ENCODE measurements around the gene FBF1. TPM values are rescaled to one million over a fixed set of nuclear protein-coding genes. Genes with fewer than 3 reads are reported as not detected.

Gene FBF1
- total RNA-seq, 1 experiment from 2014 or later = 13.5 TPM

Other genes starting within 250 kb of the FBF1 start
- gene ITGB4, start 219.6 kb downstream of the FBF1 start, total RNA-seq (2014; rRNA removed; shearing (Covaris generic)) = 4.3 and 8.8 TPM in 2 replicates
- gene GALK1, start 175.8 kb downstream of the FBF1 start, total RNA-seq (2014; rRNA removed; shearing (Covaris generic)) = 29.0 and 31.5 TPM in 2 replicates
- gene UNK, start 156.2 kb downstream of the FBF1 start, total RNA-seq (2014; rRNA removed; shearing (Covaris generic)) = 40.6 and 51.4 TPM in 2 replicates
- 1.4 and 3.2 TPM in 2 replicates for gene UNC13D, start 96.6 kb downstream of the FBF1 start, total RNA-seq (2014; rRNA removed; shearing (Covaris generic))
- 36.3 and 38.3 TPM in 2 replicates for gene WBP2, start 85.7 kb downstream of the FBF1 start, total RNA-seq (2014; rRNA removed; shearing (Covaris generic))
- 8.1 and 9.9 TPM in 2 replicates for gene TRIM47, start 62.5 kb downstream of the FBF1 start, total RNA-seq (2014; rRNA removed; shearing (Covaris generic))
- gene TRIM65, start 44.1 kb downstream of the FBF1 start, total RNA-seq (2014; rRNA removed; shearing (Covaris generic)) = 7.4 and 7.9 TPM in 2 replicates
- 43.6 and 47.1 TPM in 2 replicates for gene MRPL38, start 36.2 kb downstream of the FBF1 start, total RNA-seq (2014; rRNA removed; shearing (Covaris generic))
- 34.8 and 36.4 TPM in 2 replicates for gene ACOX1, start 38.1 kb upstream of the FBF1 start, total RNA-seq (2014; rRNA removed; shearing (Covaris generic))
- gene TEN1, start 38.2 kb upstream of the FBF1 start, total RNA-seq (2014; rRNA removed; shearing (Covaris generic)) = 11.8 and 17.7 TPM in 2 replicates
- 2.7 and 3.1 TPM in 2 replicates for gene CDK3, start 59.8 kb upstream of the FBF1 start, total RNA-seq (2014; rRNA removed; shearing (Covaris generic))
- 0.63 and 1.1 TPM in 2 replicates for gene EVPL, start 86.3 kb upstream of the FBF1 start, total RNA-seq (2014; rRNA removed; shearing (Covaris generic))
- gene SRP68, start 131.5 kb upstream of the FBF1 start, total RNA-seq (2014; rRNA removed; shearing (Covaris generic)) = 58.7 and 60.0 TPM in 2 replicates
- 0.06 TPM in 1 of 2 replicates, not detected in the other for gene GALR2, start 133.7 kb upstream of the FBF1 start, total RNA-seq (2014; rRNA removed; shearing (Covaris generic))
- gene ZACN, start 138.1 kb upstream of the FBF1 start, total RNA-seq (2014; rRNA removed; shearing (Covaris generic)) = 0.14 and 0.25 TPM in 2 replicates
- gene EXOC7, start 162.7 kb upstream of the FBF1 start, total RNA-seq (2014; rRNA removed; shearing (Covaris generic)) = 101 and 106 TPM in 2 replicates
- 0.10 and 0.23 TPM in 2 replicates for gene FOXJ1, start 200.2 kb upstream of the FBF1 start, total RNA-seq (2014; rRNA removed; shearing (Covaris generic))